A673 (cell line): ENCODE measurements around the gene CCT8.

Source experiments
- EZH2 ChIP-seq: fragments of 200-600 bp; sonication (generic); IDR thresholded peaks from 2 replicates; pipeline ENCODE4 v1.6.1; 2017; ENCODE audit warnings: borderline replicate concordance, low read depth, mild to moderate bottlenecking, mixed read lengths, antibody characterized with exemption, low read length; ENCODE audit not compliant: poor library complexity, severe bottlenecking
- TF ChIP-seq, protein P1 (sequence below): fragments of 300-800, 200-600 bp; sonication (generic); conservative IDR thresholded peaks from 2 replicates; pipeline ENCODE4 v1.5.1; 2017; ENCODE audit warnings: low read depth, mild to moderate bottlenecking, antibody characterized with exemption, low read length, moderate library complexity, mixed read lengths

DNA sequence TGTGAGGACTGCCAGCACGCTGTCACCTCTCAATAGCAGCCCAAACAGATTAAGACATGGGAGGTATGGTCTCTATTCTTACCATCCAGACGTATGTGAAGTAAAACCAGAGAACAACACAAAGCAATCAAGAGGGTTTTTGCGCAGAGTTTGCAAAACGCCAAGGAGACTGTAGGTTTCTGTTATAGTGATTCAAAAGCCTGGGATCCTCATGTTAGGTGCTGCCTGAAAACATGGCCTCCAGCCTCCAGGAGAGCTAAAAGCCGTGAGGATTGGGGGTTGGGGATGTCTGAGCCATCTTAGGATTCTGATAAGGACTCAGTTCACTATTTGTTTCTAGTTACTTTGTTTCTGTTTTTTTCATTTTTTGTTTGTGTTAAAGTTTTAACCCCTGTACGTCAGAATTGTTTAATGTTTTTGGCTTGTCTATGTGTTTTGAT, 4.2 kb upstream of the CCT8 start:
- TF ChIP-seq EZH2 = no peak
- TF ChIP-seq, protein P1, sequence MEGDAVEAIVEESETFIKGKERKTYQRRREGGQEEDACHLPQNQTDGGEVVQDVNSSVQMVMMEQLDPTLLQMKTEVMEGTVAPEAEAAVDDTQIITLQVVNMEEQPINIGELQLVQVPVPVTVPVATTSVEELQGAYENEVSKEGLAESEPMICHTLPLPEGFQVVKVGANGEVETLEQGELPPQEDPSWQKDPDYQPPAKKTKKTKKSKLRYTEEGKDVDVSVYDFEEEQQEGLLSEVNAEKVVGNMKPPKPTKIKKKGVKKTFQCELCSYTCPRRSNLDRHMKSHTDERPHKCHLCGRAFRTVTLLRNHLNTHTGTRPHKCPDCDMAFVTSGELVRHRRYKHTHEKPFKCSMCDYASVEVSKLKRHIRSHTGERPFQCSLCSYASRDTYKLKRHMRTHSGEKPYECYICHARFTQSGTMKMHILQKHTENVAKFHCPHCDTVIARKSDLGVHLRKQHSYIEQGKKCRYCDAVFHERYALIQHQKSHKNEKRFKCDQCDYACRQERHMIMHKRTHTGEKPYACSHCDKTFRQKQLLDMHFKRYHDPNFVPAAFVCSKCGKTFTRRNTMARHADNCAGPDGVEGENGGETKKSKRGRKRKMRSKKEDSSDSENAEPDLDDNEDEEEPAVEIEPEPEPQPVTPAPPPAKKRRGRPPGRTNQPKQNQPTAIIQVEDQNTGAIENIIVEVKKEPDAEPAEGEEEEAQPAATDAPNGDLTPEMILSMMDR = no peak
